Transverse colon (tissue), 4 donors: Measurements from ENCODE around the gene MFNG.

Source experiments
- CTCF ChIP-seq, 5 experiments: fragments of 200-600 bp in 3 of 5; fragments of 450-650 bp in 2 of 5; sonication (generic) in 3 of 5; IDR thresholded peaks; 1 replicate in 2 of 5; 2 replicates in 3 of 5; pipeline ENCODE4 v1.5.1; 2016 to 2017; ENCODE audit warnings: antibody characterized with exemption in 5 of 5, inconsistent platforms in 3 of 5, mild to moderate bottlenecking in 2 of 5, moderate library complexity in 1 of 5
- EP300 ChIP-seq: sonication (generic); formaldehyde crosslinking; IDR thresholded peaks from one replicate; pipeline ENCODE4 v1.6.1; 2017; ENCODE audit warnings: antibody characterized with exemption, low read depth
- POLR2A ChIP-seq: fragments of 450-650 bp; IDR thresholded peaks from one replicate; pipeline ENCODE4 v1.6.1; 2016; ENCODE audit warnings: antibody characterized with exemption, mild to moderate bottlenecking, moderate library complexity
- POLR2AphosphoS5 ChIP-seq, 3 donors: sonication (generic); formaldehyde crosslinking; IDR thresholded peaks; one replicate each; pipeline ENCODE4 v1.6.1; 2016; ENCODE audit warnings: antibody characterized with exemption in 3 of 3

- TF ChIP-seq POLR2A (no peak), CTCF (IDR thresholded peaks at IDR 0.05) (peak; percentile 76 to 96 (median 90)), EP300 (no peak), POLR2AphosphoS5 (IDR thresholded peaks at IDR 0.05) (no peak)
Measured at GRCh38 chr22:37457093-37457893, 28.9 kb downstream of the MFNG start.
